ENCODE results near the gene MKRN2. TPM values are rescaled to one million over a fixed set of nuclear protein-coding genes. Genes with fewer than 3 reads are reported as not detected.
A peak's percentile ranks its signal among the peaks of the same experiment; 100 is the strongest.
"Not testable (repeated sequence)": the region's sequence is repeated elsewhere in the genome, so short reads cannot be mapped to it uniquely, and the experiment has no call there.

The MKRN2 gene
- total RNA-seq, 4 donors from 2014 or later, result 21.5 to 28.9 (median 23.6) TPM

GRCh38 chr3:12622335-12622734, 65.4 kb downstream of the MKRN2 start:
- no peak for TF ChIP-seq CTCF (IDR thresholded peaks at IDR 0.05)
- TF ChIP-seq POLR2A (IDR thresholded peaks at IDR 0.05), result no peak
- Histone ChIP-seq H3K4me1 (peaks cover 0 to 39% (median 2%) of the 10 kb centered on the region in 4 donors), H3K9me3 (no peaks in the 10 kb centered on the region), H3K4me3 (no peak overlapping the region), H3K27me3 (no peaks in the 10 kb centered on the region), H3K27ac (no peak overlapping the region), H3K36me3 (peaks cover 0 to 12% (median 0%) of the 10 kb centered on the region in 3 donors)
- DNase-seq, result no peak

DNA sequence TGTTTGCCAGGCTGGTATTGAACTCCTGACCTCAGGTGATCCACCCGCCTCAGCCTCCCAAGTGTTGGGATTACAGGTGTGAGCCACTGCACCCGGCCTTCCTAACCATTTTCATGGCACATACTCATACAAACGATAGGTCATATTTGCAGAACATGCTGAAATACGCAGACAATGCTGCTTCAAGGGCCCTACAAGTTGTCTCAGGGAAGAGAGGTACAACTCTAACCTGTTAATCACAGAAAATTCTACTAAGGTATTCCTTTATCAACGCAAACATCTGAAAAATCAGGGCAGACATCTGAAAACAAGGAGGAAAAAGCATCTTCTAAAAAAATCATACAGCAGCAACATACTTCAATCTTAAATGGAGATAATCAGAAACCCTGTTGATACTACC, 67.2 kb downstream of the MKRN2 start:
- Histone ChIP-seq H3K4me3 (no peak overlapping the region), H3K9me3 (no peaks in the 10 kb centered on the region), H3K4me1 (peaks cover 0 to 41% (median 2%) of the 10 kb centered on the region in 4 donors), H3K36me3 (no peaks in the 10 kb centered on the region), H3K27ac (no peak overlapping the region), H3K27me3 (no peaks in the 10 kb centered on the region)
- TF ChIP-seq POLR2A (IDR thresholded peaks at IDR 0.05) (no peak), CTCF (IDR thresholded peaks at IDR 0.05) (no peak)
- DNase-seq, result no peak

DNA sequence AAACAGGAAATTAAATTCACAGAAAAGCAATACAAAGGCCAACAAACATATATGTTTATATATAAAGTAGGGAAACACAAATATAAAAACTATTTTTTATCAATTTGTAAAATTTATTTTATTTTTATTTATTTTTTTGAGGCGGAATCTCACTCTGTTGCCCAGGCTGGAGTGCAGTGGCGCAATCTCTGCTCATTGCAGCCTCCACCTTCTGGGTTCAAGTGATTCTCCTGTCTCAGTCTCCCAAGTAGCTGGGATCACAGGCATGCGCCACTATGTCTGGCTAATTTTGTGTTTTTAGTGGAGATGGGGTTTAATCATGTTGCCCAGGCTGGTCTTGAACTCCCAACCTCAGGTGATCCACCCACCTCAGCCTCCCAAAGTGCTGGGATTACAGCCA, 68.1 kb downstream of the MKRN2 start:
- H3K4me1 ChIP-seq, result peaks cover 0 to 49% (median 2%) of the 10 kb centered on the region in 4 donors
- not testable (repeated sequence) for DNase-seq, H3K4me3 ChIP-seq, H3K36me3 ChIP-seq, H3K27me3 ChIP-seq, H3K9me3 ChIP-seq
- H3K27ac ChIP-seq, result peak overlapping the region in 2 of 4 donors; percentile 5 to 57

GRCh38 chr3:12627370-12627769, 70.5 kb downstream of the MKRN2 start:
- no peak overlapping the region for H3K27ac ChIP-seq
- H3K9me3 ChIP-seq, result no peaks in the 10 kb centered on the region
- peaks cover 0 to 40% (median 2%) of the 10 kb centered on the region in 4 donors for H3K4me1 ChIP-seq
- no peak for DNase-seq
- H3K27me3 ChIP-seq, result no peaks in the 10 kb centered on the region
- TF ChIP-seq CTCF (IDR thresholded peaks at IDR 0.05) (no peak), POLR2A (IDR thresholded peaks at IDR 0.05) (no peak)
- H3K36me3 ChIP-seq, result no peaks in the 10 kb centered on the region
- H3K4me3 ChIP-seq, result no peak overlapping the region

DNA sequence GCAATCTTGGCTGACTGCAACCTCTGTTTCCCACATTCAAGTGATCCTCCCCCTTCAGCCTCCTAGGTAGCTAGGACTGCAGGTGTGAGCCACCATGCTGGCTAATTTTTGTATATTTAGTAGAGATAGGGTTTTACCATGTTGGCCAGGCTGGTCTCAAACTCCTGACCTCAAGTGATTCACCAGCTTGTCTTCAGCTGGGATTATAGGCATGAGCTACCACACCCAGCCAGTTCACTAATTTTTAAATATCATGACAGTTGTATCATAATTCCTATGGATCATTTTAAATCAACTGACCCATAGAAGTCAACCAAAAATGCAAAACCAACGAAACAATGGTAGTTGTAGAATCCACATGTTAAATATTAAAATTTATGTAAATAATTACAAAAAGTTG, 71.9 kb downstream of the MKRN2 start:
- no peaks in the 10 kb centered on the region for H3K9me3 ChIP-seq
- H3K27me3 ChIP-seq, result no peaks in the 10 kb centered on the region
- H3K36me3 ChIP-seq, result no peaks in the 10 kb centered on the region
- TF ChIP-seq POLR2A (IDR thresholded peaks at IDR 0.05) (no peak), CTCF (IDR thresholded peaks at IDR 0.05) (no peak)
- H3K4me3 ChIP-seq, result no peak overlapping the region
- no peak for DNase-seq
- no peak overlapping the region for H3K27ac ChIP-seq
- peaks cover 0 to 40% (median 2%) of the 10 kb centered on the region in 4 donors for H3K4me1 ChIP-seq

DNA sequence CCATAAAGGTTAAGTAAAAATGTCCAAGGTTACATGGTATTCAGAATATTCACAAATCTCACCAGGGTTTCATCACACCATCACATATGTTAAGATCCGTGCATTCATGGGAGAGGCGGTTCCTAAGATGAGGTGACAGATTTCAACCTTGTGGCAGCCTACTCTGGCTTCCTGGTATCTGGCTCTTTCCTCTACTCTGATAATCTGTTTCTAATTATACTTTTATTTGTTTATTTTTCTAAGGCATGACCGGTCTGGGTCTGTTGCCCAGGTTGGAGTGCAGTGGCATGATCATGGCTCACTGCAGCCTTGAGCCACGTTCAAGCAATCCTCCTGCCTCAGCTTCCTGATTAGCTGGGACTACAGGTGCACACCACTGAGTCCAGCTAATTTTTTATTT, 72.7 kb downstream of the MKRN2 start:
- H3K9me3 ChIP-seq, result no peaks in the 10 kb centered on the region
- H3K27ac ChIP-seq, result no peak overlapping the region
- no peak for TF ChIP-seq POLR2A (IDR thresholded peaks at IDR 0.05)
- no peak for TF ChIP-seq CTCF (IDR thresholded peaks at IDR 0.05)
- no peaks in the 10 kb centered on the region for H3K36me3 ChIP-seq
- peaks cover 0 to 40% (median 2%) of the 10 kb centered on the region in 4 donors for H3K4me1 ChIP-seq
- no peaks in the 10 kb centered on the region for H3K27me3 ChIP-seq
- DNase-seq, result no peak
- H3K4me3 ChIP-seq, result no peak overlapping the region

All from Peyer's patch (tissue), 4 donors.